Right lobe of liver (tissue), 6 donors: ENCODE measurements around the gene NEURL4. TPM values are rescaled to one million over a fixed set of nuclear protein-coding genes. Genes with fewer than 3 reads are reported as not detected.

Source experiments
- ATAC-seq, 4 donors: fragments of 200-7000 bp; cut with Tn5 transposase; one replicate each; pipeline ENCODE4 v1.9.1; 2020; ENCODE audit warnings: mild to moderate bottlenecking in 4 of 4, moderate library complexity in 4 of 4
- DNase-seq, 3 donors: peaks; one replicate each; pipeline ENCODE4 v3.0.0-alpha.2; 2020
- H3K27ac ChIP-seq, 3 donors: fragments of 200-600 bp; one replicate each; pipeline ENCODE4 v1.8.0; 2022
- H3K27me3 ChIP-seq, 2 donors: fragments of 200-600 bp; one replicate each; pipeline ENCODE4 v1.8.0; 2022
- H3K36me3 ChIP-seq, 4 donors: fragments of 200-600 bp; sonication (generic) in 1 of 4; one replicate each; pipeline versions ENCODE4 v1.5.1 to v1.8.0; 2017 to 2022; ENCODE audit warnings: control low read depth in 1 of 4
- H3K4me1 ChIP-seq, 4 donors: fragments of 200-600 bp; sonication (generic) in 1 of 4; one replicate each; pipeline versions ENCODE4 v1.5.1 to v1.8.0; 2017 to 2022; ENCODE audit warnings: control low read depth in 1 of 4
- H3K4me3 ChIP-seq, 3 donors: fragments of 200-600 bp; one replicate each; pipeline ENCODE4 v1.8.0; 2022
- H3K9me3 ChIP-seq, 4 donors: fragments of 200-600 bp; sonication (generic) in 1 of 4; one replicate each; pipeline versions ENCODE4 v1.5.1 to v1.8.0; 2017 to 2022; ENCODE audit warnings: control low read depth in 1 of 4
- POLR2A ChIP-seq: fragments of 450-650 bp; IDR thresholded peaks from one replicate; pipeline ENCODE4 v1.6.1; 2017; ENCODE audit warnings: antibody characterized with exemption, mild to moderate bottlenecking
- WGBS: methylation state at CpG from one replicate; pipeline ENCODE4 v1.1.6; 2018; ENCODE audit warnings: low coverage, low lambda C conversion rate; ENCODE audit not compliant: insufficient coverage; ENCODE audit errors: missing lambda C conversion rate; 5-methylcytosine and 5-hydroxymethylcytosine counted together
- intact Hi-C, 2 donors: fragments of 100-400 bp; cut with DNase I; formaldehyde crosslinking; loops; one replicate each; pipeline versions ENCODE4 v1.11.2 to v1.14.1; 2022
- total RNA-seq, 6 experiments: library from RNA; depleted of rRNA in 2 of 6; stranded (reverse); fragments of >200 nt in 2 of 6; fragmentation: NEBNext Ultra II Directional in 3 of 6; extraction: Animal tissue kit (Norgen Biotek cat#: 25700) in 3 of 6; gene quantifications; one replicate each; pipeline versions ENCODE4 v1.1.0 to v1.2.4, GENCODE V29; 2016 to 2023
- TF ChIP-seq, protein P1 (sequence below), 4 donors: fragments of 200-600 bp in 3 of 4; fragments of 450-650 bp in 1 of 4; IDR thresholded peaks; one replicate each; pipeline versions ENCODE4 v1.5.1 to v1.8.0; 2016 to 2022; ENCODE audit warnings: antibody characterized with exemption in 4 of 4, mild to moderate bottlenecking in 2 of 4
- donor health status: DM: no; HTN: yes; CAD: no.
- donor health status: DM: no; HTN: no; CAD: no.
- donor health status: DM: no; HTN: no; CAD: no.
- donor health status: DM: no; HTN: yes; CAD: no.
- donor health status: DM: no; HTN: yes; CAD: no.

The NEURL4 gene
- total RNA-seq, 6 experiments from 2014 or later: 4.2 to 22.1 (median 10.8) TPM

DNA sequence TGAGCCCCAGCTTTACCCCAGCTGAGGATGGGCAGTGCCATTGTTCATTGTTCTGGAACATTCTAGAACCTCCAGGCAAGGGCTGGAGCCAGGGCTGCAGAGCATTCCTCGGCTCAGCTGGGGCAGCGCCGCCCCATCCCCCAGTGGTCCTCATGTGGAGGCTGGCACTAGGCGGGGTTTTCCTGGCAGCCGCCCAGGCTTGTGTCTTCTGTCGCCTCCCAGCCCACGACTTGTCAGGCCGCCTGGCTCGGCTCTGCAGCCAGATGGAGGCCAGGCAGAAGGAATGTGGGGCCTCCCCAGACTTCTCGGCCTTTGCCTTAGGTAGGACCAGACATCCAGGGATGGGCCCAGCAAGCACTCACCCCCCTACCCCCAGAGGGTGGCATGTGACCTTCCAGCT lies 25.9 kb upstream of the NEURL4 start, which contains the start of gene TMEM95:
TMEM95 (plus strand) TSS at position 104 of the 400 bp plus-strand sequence; CDS start at position 153, 49 bp downstream.
- no peaks in the 10 kb centered on the region for H3K9me3 ChIP-seq
- H3K27ac ChIP-seq: no peak within 1 kb of the TSS
- no peak for TF ChIP-seq POLR2A
- TF ChIP-seq, protein P1, sequence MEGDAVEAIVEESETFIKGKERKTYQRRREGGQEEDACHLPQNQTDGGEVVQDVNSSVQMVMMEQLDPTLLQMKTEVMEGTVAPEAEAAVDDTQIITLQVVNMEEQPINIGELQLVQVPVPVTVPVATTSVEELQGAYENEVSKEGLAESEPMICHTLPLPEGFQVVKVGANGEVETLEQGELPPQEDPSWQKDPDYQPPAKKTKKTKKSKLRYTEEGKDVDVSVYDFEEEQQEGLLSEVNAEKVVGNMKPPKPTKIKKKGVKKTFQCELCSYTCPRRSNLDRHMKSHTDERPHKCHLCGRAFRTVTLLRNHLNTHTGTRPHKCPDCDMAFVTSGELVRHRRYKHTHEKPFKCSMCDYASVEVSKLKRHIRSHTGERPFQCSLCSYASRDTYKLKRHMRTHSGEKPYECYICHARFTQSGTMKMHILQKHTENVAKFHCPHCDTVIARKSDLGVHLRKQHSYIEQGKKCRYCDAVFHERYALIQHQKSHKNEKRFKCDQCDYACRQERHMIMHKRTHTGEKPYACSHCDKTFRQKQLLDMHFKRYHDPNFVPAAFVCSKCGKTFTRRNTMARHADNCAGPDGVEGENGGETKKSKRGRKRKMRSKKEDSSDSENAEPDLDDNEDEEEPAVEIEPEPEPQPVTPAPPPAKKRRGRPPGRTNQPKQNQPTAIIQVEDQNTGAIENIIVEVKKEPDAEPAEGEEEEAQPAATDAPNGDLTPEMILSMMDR (IDR thresholded peaks at IDR 0.05): no peak
- H3K4me3 ChIP-seq: no peak within 1 kb of the TSS
- no peaks in the 10 kb centered on the region for H3K27me3 ChIP-seq
- DNase-seq (no peak), ATAC-seq (no peak)
- intact Hi-C loops: loop anchor here in 1 of 2 donors (5.0 to 10.0 kb wide), 2 partner anchors 82 to 160 kb away; partner anchors contain the start of genes FGF11 and TMEM102
- H3K4me1 ChIP-seq: peaks cover 0 to 23% (median 7%) of the 10 kb centered on the region in 4 donors
- WGBS: no CpG with 5 or more reads among the region's 10 CpGs
- H3K36me3 ChIP-seq: no peaks in the 10 kb centered on the region

DNA sequence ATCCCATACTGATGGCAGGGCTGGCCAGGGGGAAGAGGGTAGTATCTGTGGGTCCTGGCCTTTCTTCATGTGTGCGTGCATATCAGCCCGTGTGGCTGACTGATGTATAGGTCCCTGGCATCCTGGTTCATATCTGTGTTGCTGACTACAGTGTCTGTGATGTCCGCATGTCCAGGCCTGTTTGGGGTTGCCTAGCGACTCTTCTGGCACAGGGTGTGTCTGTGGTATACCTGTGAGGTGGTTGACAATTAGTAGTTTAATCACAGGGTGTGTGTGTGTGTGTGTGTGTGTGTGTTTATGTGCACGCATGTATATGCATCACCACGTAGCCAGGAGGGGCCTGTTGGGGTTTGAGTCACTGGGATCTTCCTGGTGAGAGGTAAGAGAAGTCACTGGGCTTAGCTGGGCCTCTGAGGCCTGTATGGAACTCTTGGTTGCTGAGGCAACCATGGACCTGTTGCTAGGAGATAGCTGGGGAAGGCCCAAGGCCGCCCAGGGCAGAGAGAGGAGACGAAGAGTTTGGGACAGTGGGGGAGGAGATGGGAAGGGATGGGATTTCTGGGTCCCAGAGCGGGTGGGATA lies 25.2 kb upstream of the NEURL4 start:
- H3K4me3 ChIP-seq: no peak overlapping the region
- no peaks in the 10 kb centered on the region for H3K27me3 ChIP-seq
- intact Hi-C loops: loop anchor here in 1 of 2 donors (10.0 kb wide), 1 partner anchor 160 kb away; no protein-coding TSS in a partner anchor
- no peaks in the 10 kb centered on the region for H3K9me3 ChIP-seq
- TF ChIP-seq, protein P1 (IDR thresholded peaks at IDR 0.05): no peak
- TF ChIP-seq POLR2A: no peak
- DNase-seq (no peak), ATAC-seq (no peak)
- WGBS: 78% methylated on average over 5 of the region's 9 CpGs
- no peaks in the 10 kb centered on the region for H3K36me3 ChIP-seq
- peaks cover 0 to 26% (median 7%) of the 10 kb centered on the region in 4 donors for H3K4me1 ChIP-seq
- no peak overlapping the region for H3K27ac ChIP-seq

DNA sequence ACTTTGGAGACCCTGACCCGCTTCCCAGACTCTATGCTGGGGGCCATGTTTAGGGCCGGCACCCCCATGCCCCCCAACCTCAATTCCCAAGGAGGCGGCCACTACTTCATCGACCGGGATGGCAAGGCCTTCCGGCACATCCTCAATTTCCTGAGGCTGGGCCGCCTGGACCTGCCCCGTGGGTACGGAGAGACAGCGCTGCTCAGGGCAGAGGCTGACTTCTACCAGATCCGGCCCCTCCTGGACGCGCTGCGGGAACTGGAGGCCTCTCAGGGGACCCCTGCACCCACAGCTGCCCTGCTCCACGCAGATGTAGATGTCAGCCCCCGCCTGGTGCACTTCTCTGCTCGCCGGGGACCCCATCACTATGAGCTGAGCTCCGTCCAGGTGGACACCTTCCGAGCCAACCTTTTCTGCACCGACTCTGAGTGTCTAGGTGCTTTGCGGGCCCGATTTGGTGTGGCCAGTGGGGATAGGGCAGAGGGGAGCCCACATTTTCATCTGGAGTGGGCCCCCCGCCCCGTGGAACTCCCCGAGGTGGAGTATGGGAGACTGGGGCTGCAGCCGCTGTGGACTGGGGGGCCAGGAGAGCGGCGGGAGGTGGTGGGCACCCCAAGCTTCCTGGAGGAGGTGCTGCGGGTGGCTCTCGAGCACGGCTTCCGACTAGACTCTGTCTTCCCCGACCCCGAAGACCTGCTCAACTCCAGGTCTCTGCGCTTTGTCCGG lies 23.9 kb upstream of the NEURL4 start:
- peaks cover 0 to 26% (median 7%) of the 10 kb centered on the region in 4 donors for H3K4me1 ChIP-seq
- no peaks in the 10 kb centered on the region for H3K27me3 ChIP-seq
- intact Hi-C loops: loop anchor here in 1 of 2 donors (10.0 kb wide), 1 partner anchor 162 kb away; no protein-coding TSS in a partner anchor
- TF ChIP-seq, protein P1 (IDR thresholded peaks at IDR 0.05): no peak
- TF ChIP-seq POLR2A: no peak
- H3K27ac ChIP-seq: no peak overlapping the region
- H3K4me3 ChIP-seq: peak overlapping the region in 2 of 3 donors; percentile 71 to 96
- H3K9me3 ChIP-seq: no peaks in the 10 kb centered on the region
- WGBS: 70% methylated on average over 2 of the region's 37 CpGs
- no peaks in the 10 kb centered on the region for H3K36me3 ChIP-seq
- no peak for DNase-seq
- ATAC-seq: no peak

DNA sequence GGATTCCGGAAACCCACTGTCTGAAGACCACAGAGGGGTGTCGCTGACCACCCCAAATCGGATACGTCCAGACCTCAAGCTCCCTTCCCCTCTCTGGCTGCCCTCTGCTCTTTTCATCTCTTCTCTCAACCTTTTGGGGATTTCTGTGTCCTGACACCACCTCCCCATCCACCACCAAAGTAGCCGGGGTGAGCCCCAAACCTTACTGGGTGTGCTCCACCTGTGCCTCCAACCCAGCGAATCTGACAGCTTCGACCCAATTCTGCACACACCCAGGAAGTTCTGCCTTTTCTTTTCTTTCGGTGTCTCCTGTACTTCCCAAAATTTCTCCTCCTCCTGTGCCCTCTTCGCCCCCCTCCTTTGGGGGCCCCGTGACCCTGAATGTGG lies 23.4 kb upstream of the NEURL4 start:
- peak overlapping the region; percentile 93 to 98 (median 97) for H3K27ac ChIP-seq
- H3K4me3 ChIP-seq: peak overlapping the region; percentile 71 to 96 (median 86)
- H3K27me3 ChIP-seq: no peaks in the 10 kb centered on the region
- no peak for TF ChIP-seq POLR2A
- TF ChIP-seq, protein P1 (IDR thresholded peaks at IDR 0.05): peak in 1 of 4 donors; percentile 35
- intact Hi-C loops: loop anchor here in 1 of 2 donors (10.0 kb wide), 1 partner anchor 162 kb away; no protein-coding TSS in a partner anchor
- no peaks in the 10 kb centered on the region for H3K36me3 ChIP-seq
- no peak for DNase-seq
- no peak for ATAC-seq
- H3K4me1 ChIP-seq: peaks cover 0 to 26% (median 7%) of the 10 kb centered on the region in 4 donors
- no peaks in the 10 kb centered on the region for H3K9me3 ChIP-seq
- WGBS: 40% methylated on average over 6 of the region's 10 CpGs
